ENCODE results near the gene CDC20B.

CDC20B gene

GRCh38 chr5:55123365-55123764 is 49.6 kb downstream of the CDC20B start:
- H3K4me3 ChIP-seq (ENCODE audit: low read depth in 1 of 2, low read length in 2 of 2), result no peak overlapping the region
- H3K4me1 ChIP-seq (ENCODE audit: insufficient read depth, low read length), result no peaks in the 10 kb centered on the region
- DNase-seq (no peak), ATAC-seq (ENCODE audit: insufficient read depth, low read depth) (no peak)
- H3K9ac ChIP-seq (ENCODE audit: low read depth, low read length), result no peak overlapping the region
- no peaks in the 10 kb centered on the region for H3K36me3 ChIP-seq (ENCODE audit: insufficient read depth, low read length)
- H3K79me2 ChIP-seq (ENCODE audit: insufficient read depth, low read length), result no peaks in the 10 kb centered on the region
- no peaks in the 10 kb centered on the region for H4K20me1 ChIP-seq (ENCODE audit: insufficient read depth, low read length)
- H3K9me3 ChIP-seq (ENCODE audit: insufficient read depth, low read length, severe bottlenecking), result peaks cover 2% of the 10 kb centered on the region
- H2AFZ ChIP-seq (ENCODE audit: low read depth, low read length), result no peak overlapping the region
- no peak for TF ChIP-seq CTCF (IDR thresholded peaks at IDR 0.05; ENCODE audit: borderline replicate concordance, extremely low read depth, low read length, poor library complexity, severe bottlenecking)
- TF ChIP-seq EZH2 (IDR thresholded peaks at IDR 0.05; ENCODE audit: borderline replicate concordance, low read depth, low read length, severe bottlenecking), result no peak
- H3K27ac ChIP-seq (ENCODE audit: low read length), result no peak overlapping the region
- H3K27me3 ChIP-seq (ENCODE audit: insufficient read depth, low read length, poor library complexity), result no peaks in the 10 kb centered on the region
- H3K4me2 ChIP-seq (ENCODE audit: insufficient read depth, low read length), result no peak overlapping the region

GRCh38 chr5:55114061-55114460 is 58.9 kb downstream of the CDC20B start:
- Histone ChIP-seq H3K27ac (ENCODE audit: low read length) (no peak overlapping the region), H2AFZ (ENCODE audit: low read depth, low read length) (no peak overlapping the region), H3K4me3 (ENCODE audit: low read depth in 1 of 2, low read length in 2 of 2) (no peak overlapping the region), H3K9ac (ENCODE audit: low read depth, low read length) (no peak overlapping the region), H3K79me2 (ENCODE audit: insufficient read depth, low read length) (no peaks in the 10 kb centered on the region), H3K9me3 (ENCODE audit: insufficient read depth, low read length, severe bottlenecking) (no peaks in the 10 kb centered on the region), H3K4me1 (ENCODE audit: insufficient read depth, low read length) (no peaks in the 10 kb centered on the region), H3K4me2 (ENCODE audit: insufficient read depth, low read length) (no peak overlapping the region), H3K36me3 (ENCODE audit: insufficient read depth, low read length) (no peaks in the 10 kb centered on the region), H4K20me1 (ENCODE audit: insufficient read depth, low read length) (no peaks in the 10 kb centered on the region), H3K27me3 (ENCODE audit: insufficient read depth, low read length, poor library complexity) (no peaks in the 10 kb centered on the region)
- ATAC-seq (ENCODE audit: insufficient read depth, low read depth) (peak; percentile 29; the same call in 1 of the 3 replicates), DNase-seq (no peak)
- TF ChIP-seq EZH2 (IDR thresholded peaks at IDR 0.05; ENCODE audit: borderline replicate concordance, low read depth, low read length, severe bottlenecking) (no peak), CTCF (IDR thresholded peaks at IDR 0.05; ENCODE audit: borderline replicate concordance, extremely low read depth, low read length, poor library complexity, severe bottlenecking) (no peak)

- Histone ChIP-seq H3K9me3 (ENCODE audit: insufficient read depth, low read length, severe bottlenecking) (no peaks in the 10 kb centered on the region), H3K27ac (ENCODE audit: low read length) (no peak overlapping the region), H3K4me3 (ENCODE audit: low read depth in 1 of 2, low read length in 2 of 2) (no peak overlapping the region), H3K9ac (ENCODE audit: low read depth, low read length) (no peak overlapping the region), H3K4me2 (ENCODE audit: insufficient read depth, low read length) (no peak overlapping the region), H2AFZ (ENCODE audit: low read depth, low read length) (no peak overlapping the region), H4K20me1 (ENCODE audit: insufficient read depth, low read length) (no peaks in the 10 kb centered on the region), H3K79me2 (ENCODE audit: insufficient read depth, low read length) (no peaks in the 10 kb centered on the region), H3K4me1 (ENCODE audit: insufficient read depth, low read length) (no peaks in the 10 kb centered on the region), H3K27me3 (ENCODE audit: insufficient read depth, low read length, poor library complexity) (no peaks in the 10 kb centered on the region), H3K36me3 (ENCODE audit: insufficient read depth, low read length) (no peaks in the 10 kb centered on the region)
- TF ChIP-seq CTCF (IDR thresholded peaks at IDR 0.05; ENCODE audit: borderline replicate concordance, extremely low read depth, low read length, poor library complexity, severe bottlenecking) (no peak), EZH2 (IDR thresholded peaks at IDR 0.05; ENCODE audit: borderline replicate concordance, low read depth, low read length, severe bottlenecking) (no peak)
- DNase-seq, result no peak
- peak; percentile 47; the same call in 1 of the 3 replicates for ATAC-seq (ENCODE audit: insufficient read depth, low read depth)
These were observed 59.6 kb downstream of the CDC20B start for GRCh38 chr5:55113327-55113726.

GRCh38 chr5:55110217-55110616 is 62.8 kb downstream of the CDC20B start:
- H4K20me1 ChIP-seq (ENCODE audit: insufficient read depth, low read length), result no peaks in the 10 kb centered on the region
- no peaks in the 10 kb centered on the region for H3K27me3 ChIP-seq (ENCODE audit: insufficient read depth, low read length, poor library complexity)
- no peak overlapping the region for H3K4me3 ChIP-seq (ENCODE audit: low read depth in 1 of 2, low read length in 2 of 2)
- no peaks in the 10 kb centered on the region for H3K9me3 ChIP-seq (ENCODE audit: insufficient read depth, low read length, severe bottlenecking)
- peaks cover 3% of the 10 kb centered on the region for H3K4me1 ChIP-seq (ENCODE audit: insufficient read depth, low read length)
- no peak overlapping the region for H3K9ac ChIP-seq (ENCODE audit: low read depth, low read length)
- no peaks in the 10 kb centered on the region for H3K79me2 ChIP-seq (ENCODE audit: insufficient read depth, low read length)
- no peak overlapping the region for H2AFZ ChIP-seq (ENCODE audit: low read depth, low read length)
- ATAC-seq (ENCODE audit: insufficient read depth, low read depth) (no peak), DNase-seq (no peak)
- TF ChIP-seq CTCF (IDR thresholded peaks at IDR 0.05; ENCODE audit: borderline replicate concordance, extremely low read depth, low read length, poor library complexity, severe bottlenecking) (no peak), EZH2 (IDR thresholded peaks at IDR 0.05; ENCODE audit: borderline replicate concordance, low read depth, low read length, severe bottlenecking) (no peak)
- H3K4me2 ChIP-seq (ENCODE audit: insufficient read depth, low read length), result no peak overlapping the region
- no peaks in the 10 kb centered on the region for H3K36me3 ChIP-seq (ENCODE audit: insufficient read depth, low read length)
- no peak overlapping the region for H3K27ac ChIP-seq (ENCODE audit: low read length)

Measured in DND-41 (cell line).